ENCODE measurements around the gene FBXO4. TPM values are rescaled to one million over a fixed set of nuclear protein-coding genes. Genes with fewer than 3 reads are reported as not detected.

Gene FBXO4
- total and polyA plus RNA-seq, 12 donors = 3.1 to 12.2 (median 5.3) TPM

DNA sequence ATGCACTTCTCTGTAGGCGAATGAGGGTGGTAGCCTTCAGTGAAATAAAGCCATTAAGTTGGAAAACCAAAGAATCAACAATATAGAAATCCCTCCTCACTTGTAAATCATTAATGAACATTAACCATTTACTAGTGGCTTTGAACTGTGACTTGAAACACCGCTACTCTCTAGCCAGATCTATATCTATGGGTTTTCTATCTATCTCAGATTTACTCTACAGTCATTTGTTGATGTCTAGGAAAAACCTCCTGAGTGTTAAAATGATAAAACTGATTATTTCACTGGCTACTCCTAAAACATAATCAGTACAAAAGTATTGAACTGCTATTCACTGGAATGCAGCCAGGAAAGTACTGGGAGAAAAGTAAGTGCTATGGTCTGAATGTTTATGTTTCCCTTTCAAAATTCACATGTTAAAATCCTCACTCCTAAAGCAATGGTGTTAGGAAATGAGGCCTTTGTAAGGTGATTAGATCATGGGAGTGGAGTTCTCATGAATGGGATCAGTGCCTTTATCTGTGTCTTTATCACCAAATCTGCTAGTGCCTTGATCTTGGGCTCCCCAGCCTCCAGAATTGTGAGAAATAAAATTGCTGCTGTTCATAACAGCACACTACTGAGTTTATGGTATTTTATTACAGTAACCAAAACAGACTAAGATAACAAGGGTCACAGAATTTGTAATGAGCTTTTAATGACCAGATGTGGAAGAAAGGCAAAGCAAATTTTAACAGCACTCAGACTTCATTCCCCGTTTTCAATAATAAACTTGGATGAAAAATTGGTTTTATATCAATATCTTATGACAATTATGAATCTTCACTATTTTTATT lies 46.2 kb upstream of the FBXO4 start:
- TF ChIP-seq, protein P1, sequence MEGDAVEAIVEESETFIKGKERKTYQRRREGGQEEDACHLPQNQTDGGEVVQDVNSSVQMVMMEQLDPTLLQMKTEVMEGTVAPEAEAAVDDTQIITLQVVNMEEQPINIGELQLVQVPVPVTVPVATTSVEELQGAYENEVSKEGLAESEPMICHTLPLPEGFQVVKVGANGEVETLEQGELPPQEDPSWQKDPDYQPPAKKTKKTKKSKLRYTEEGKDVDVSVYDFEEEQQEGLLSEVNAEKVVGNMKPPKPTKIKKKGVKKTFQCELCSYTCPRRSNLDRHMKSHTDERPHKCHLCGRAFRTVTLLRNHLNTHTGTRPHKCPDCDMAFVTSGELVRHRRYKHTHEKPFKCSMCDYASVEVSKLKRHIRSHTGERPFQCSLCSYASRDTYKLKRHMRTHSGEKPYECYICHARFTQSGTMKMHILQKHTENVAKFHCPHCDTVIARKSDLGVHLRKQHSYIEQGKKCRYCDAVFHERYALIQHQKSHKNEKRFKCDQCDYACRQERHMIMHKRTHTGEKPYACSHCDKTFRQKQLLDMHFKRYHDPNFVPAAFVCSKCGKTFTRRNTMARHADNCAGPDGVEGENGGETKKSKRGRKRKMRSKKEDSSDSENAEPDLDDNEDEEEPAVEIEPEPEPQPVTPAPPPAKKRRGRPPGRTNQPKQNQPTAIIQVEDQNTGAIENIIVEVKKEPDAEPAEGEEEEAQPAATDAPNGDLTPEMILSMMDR (IDR thresholded peaks at IDR 0.05) = no peak
- Histone ChIP-seq H3K4me3 (no peak overlapping the region), H3K4me1 (no peaks in the 10 kb centered on the region), H3K9me3 (no peaks in the 10 kb centered on the region), H3K36me3 (no peaks in the 10 kb centered on the region), H3K27me3 (no peaks in the 10 kb centered on the region), H3K27ac (no peak overlapping the region)
- no peak for ATAC-seq
- 84 to 88% methylated on average over 3 of the region's 3 CpGs for WGBS, 2 donors
- no peak for DNase-seq
- intact Hi-C loops (cut with DNase I) = no loop called here

DNA sequence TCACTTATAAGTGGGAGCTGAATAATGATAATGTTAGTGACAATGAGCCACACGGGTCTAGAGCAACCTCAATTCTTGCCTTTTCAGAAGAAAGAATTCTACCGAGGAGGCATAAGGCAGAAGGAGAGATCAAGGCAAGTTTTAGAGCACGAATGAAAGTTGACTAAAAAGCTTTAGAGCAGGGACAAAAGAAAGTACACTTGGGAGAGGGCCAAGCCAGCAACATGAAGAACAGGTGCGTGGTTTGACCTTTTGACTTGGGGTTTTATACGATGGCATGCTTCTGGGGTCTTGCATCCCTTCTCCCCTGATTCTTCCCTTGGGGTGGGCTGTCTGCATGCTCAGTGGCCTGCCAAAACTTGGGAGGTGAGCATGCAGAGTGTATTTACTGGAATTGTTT lies 42.3 kb upstream of the FBXO4 start:
- Histone ChIP-seq H3K9me3 (no peaks in the 10 kb centered on the region), H3K36me3 (no peaks in the 10 kb centered on the region), H3K27ac (no peak overlapping the region), H3K27me3 (peaks cover 0 to 5% (median 0%) of the 10 kb centered on the region in 7 donors), H3K4me1 (no peaks in the 10 kb centered on the region), H3K4me3 (no peak overlapping the region)
- intact Hi-C loops (cut with DNase I) = no loop called here
- ATAC-seq (no peak), DNase-seq (no peak)
- TF ChIP-seq, protein P1 (IDR thresholded peaks at IDR 0.05) = no peak
- WGBS, 2 donors = 82 to 85% methylated on average over 5 of the region's 5 CpGs

DNA sequence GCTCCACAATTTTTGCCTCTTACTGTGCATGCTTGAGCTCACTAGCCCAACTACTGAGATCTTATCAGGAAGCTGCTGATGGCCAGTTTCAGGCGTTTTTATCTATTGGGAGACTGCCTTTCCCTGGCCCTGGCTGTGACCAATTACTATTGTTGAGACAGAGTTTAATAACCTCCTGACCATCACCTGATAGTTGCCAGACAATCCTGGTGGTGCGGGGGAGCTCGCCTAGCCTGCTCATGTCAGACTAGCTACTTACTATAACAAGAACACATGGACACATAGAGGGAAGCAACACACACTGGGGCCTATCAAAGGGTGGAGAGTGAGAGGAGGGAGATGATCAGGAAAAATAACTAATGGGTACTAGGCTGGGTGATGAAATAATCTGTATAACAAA lies 41.8 kb upstream of the FBXO4 start:
- TF ChIP-seq, protein P1 (IDR thresholded peaks at IDR 0.05) = no peak
- H3K27ac ChIP-seq = no peak overlapping the region
- 70 to 77% methylated on average over 3 of the region's 3 CpGs for WGBS, 2 donors
- H3K27me3 ChIP-seq = peaks cover 0 to 8% (median 0%) of the 10 kb centered on the region in 7 donors
- no peaks in the 10 kb centered on the region for H3K4me1 ChIP-seq
- H3K36me3 ChIP-seq = no peaks in the 10 kb centered on the region
- intact Hi-C loops (cut with DNase I) = no loop called here
- ATAC-seq = no peak
- no peak overlapping the region for H3K4me3 ChIP-seq
- no peaks in the 10 kb centered on the region for H3K9me3 ChIP-seq
- no peak for DNase-seq

DNA sequence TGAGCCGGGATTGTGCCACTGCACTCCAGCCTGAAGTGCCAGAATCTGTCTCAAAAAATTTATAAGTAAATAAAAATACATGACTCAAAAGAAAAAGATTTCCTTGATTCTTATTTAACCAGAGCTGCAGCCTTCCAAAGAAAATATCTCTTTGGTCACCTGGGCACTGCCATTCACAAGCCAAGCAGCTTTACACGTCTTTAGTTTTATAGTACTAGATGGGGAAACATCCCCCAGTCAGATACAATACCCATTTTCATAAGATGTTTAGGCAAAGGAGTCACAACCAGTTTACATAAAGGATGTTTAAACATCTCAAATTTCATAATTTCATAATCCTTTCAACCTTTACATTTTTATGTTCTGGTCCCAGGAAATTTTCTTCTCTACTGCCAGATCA lies 41.1 kb upstream of the FBXO4 start:
- DNase-seq = no peak
- intact Hi-C loops (cut with DNase I) = no loop called here
- no peak for ATAC-seq

More for the DNA sequence above, 41.1 kb upstream of the FBXO4 start:
- no peaks in the 10 kb centered on the region for H3K9me3 ChIP-seq
- TF ChIP-seq, protein P1 (IDR thresholded peaks at IDR 0.05) = no peak
- H3K4me3 ChIP-seq = no peak overlapping the region
- no peaks in the 10 kb centered on the region for H3K36me3 ChIP-seq
- H3K4me1 ChIP-seq = no peaks in the 10 kb centered on the region
- WGBS, 2 donors = 95% methylated on average over 2 of the region's 2 CpGs
- peaks cover 0 to 8% (median 0%) of the 10 kb centered on the region in 7 donors for H3K27me3 ChIP-seq
- no peak overlapping the region for H3K27ac ChIP-seq

Measured in heart right ventricle (tissue), 16 donors.